WTC11 (cell line): ENCODE measurements around the gene LCE1A.

Experiments used
- FOXK1 ChIP-seq: sonication (generic); formaldehyde crosslinking; IDR thresholded peaks from 2 replicates; pipeline ENCODE4 v1.8.0; 2022; ENCODE audit warnings: mild to moderate bottlenecking, moderate library complexity, missing genetic modification reagents
- TCF7 ChIP-seq: sonication (generic); formaldehyde crosslinking; IDR thresholded peaks from 2 replicates; pipeline ENCODE4 v1.8.0; 2022; ENCODE audit warnings: mild to moderate bottlenecking, low read depth, missing genetic modification reagents, moderate library complexity
- ZNF219 ChIP-seq: sonication (generic); formaldehyde crosslinking; IDR thresholded peaks from 2 replicates; pipeline ENCODE4 v1.8.0; 2023; ENCODE audit warnings: missing genetic modification reagents, mild to moderate bottlenecking, borderline replicate concordance
- TF ChIP-seq, protein P1 (sequence below): sonication (generic); formaldehyde crosslinking; conservative IDR thresholded peaks from 2 replicates; pipeline ENCODE4 v1.8.1; 2022; ENCODE audit warnings: mild to moderate bottlenecking, missing genetic modification reagents
- TF ChIP-seq, protein P2 (sequence below): sonication (generic); formaldehyde crosslinking; IDR thresholded peaks from 2 replicates; pipeline ENCODE4 v1.8.0; 2022; ENCODE audit warnings: mild to moderate bottlenecking, missing genetic modification reagents
- TF ChIP-seq, protein P3 (sequence below): sonication (generic); formaldehyde crosslinking; IDR thresholded peaks from 2 replicates; pipeline ENCODE4 v1.8.1; 2022; ENCODE audit warnings: low read depth, missing genetic modification reagents, borderline replicate concordance

DNA sequence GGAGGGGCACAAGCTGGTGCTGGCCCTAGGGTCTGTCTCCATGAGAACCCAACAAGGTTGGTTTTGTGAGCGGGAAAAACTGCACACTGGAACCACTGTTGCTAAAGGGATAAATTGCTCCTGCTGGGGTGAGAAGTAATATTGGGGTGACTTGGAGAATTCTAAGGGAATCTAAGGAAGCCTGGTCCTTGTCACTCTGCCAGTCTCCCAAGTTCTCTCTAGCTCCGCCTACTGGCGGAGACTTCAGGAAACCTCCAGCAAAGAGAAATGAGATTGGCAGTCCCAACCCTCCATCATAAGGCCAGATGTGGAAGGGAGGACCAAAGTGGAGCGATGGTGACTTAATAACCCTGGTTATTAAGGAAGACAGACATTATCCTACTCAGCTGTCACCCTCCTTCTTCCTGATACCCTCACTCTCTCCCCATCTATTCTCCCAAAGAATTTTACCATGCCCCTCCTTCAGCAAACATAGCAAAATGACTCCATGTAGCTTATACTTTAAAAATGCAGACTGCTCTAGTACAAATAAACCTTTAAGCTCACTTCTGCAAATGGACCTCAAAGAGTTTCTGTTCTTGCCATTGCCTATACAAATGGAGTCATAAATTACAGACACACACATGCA is 49.6 kb upstream of the LCE1A start:
- TF ChIP-seq ZNF219 (no peak), FOXK1 (CRISPR knock-in tag) (no peak), TCF7 (CRISPR knock-in tag) (no peak)
- TF ChIP-seq, protein P1, sequence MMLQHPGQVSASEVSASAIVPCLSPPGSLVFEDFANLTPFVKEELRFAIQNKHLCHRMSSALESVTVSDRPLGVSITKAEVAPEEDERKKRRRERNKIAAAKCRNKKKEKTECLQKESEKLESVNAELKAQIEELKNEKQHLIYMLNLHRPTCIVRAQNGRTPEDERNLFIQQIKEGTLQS (CRISPR knock-in tag) = no peak
- TF ChIP-seq, protein P2, sequence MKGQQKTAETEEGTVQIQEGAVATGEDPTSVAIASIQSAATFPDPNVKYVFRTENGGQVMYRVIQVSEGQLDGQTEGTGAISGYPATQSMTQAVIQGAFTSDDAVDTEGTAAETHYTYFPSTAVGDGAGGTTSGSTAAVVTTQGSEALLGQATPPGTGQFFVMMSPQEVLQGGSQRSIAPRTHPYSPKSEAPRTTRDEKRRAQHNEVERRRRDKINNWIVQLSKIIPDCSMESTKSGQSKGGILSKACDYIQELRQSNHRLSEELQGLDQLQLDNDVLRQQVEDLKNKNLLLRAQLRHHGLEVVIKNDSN (CRISPR knock-in tag) = no peak
- TF ChIP-seq, protein P3, sequence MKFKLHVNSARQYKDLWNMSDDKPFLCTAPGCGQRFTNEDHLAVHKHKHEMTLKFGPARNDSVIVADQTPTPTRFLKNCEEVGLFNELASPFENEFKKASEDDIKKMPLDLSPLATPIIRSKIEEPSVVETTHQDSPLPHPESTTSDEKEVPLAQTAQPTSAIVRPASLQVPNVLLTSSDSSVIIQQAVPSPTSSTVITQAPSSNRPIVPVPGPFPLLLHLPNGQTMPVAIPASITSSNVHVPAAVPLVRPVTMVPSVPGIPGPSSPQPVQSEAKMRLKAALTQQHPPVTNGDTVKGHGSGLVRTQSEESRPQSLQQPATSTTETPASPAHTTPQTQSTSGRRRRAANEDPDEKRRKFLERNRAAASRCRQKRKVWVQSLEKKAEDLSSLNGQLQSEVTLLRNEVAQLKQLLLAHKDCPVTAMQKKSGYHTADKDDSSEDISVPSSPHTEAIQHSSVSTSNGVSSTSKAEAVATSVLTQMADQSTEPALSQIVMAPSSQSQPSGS (CRISPR knock-in tag) = no peak
